ENCODE data around the gene PALMD.

- TF ChIP-seq CTCF (conservative IDR thresholded peaks at IDR 0.05 in 1 of 2, IDR thresholded peaks at IDR 0.05 in 1 of 2; ENCODE audit: extremely low read depth in 1 of 2, insufficient read depth in 1 of 2, low read depth in 1 of 2, low read length in 2 of 2) (no peak), EZH2 (IDR thresholded peaks at IDR 0.05; ENCODE audit: borderline replicate concordance, low read length) (no peak)
These were observed 31.2 kb upstream of the PALMD start for GRCh38 chr1:99614728-99615127.

Measured in mammary epithelial cell (primary cell).